Kidney (tissue), 14 donors: Measurements from ENCODE around the gene TFCP2L1. TPM values are rescaled to one million over a fixed set of nuclear protein-coding genes. Genes with fewer than 3 reads are reported as not detected.

Source experiments
- DNase-seq, 5 donors: peaks; one replicate each; pipeline ENCODE4 v3.0.0-alpha.2; 2013 to 2020
- FAIRE-seq: peaks from 2 replicates; lab custom pipeline; 2012; peaks lifted over from hg19 to GRCh38; lab: Jason Lieb, UNC
- H3K27ac ChIP-seq, 2 donors: one replicate each; pipeline ENCODE4 v1.7.0; 2013; ENCODE audit warnings: low read depth in 2 of 2, low read length in 2 of 2, inconsistent platforms in 1 of 2
- H3K27me3 ChIP-seq: one replicate; pipeline ENCODE4 v1.7.1; 2013; ENCODE audit warnings: low read length, inconsistent platforms; ENCODE audit not compliant: control insufficient read depth, insufficient read depth
- H3K36me3 ChIP-seq, 3 donors: one replicate each; pipeline versions ENCODE4 v1.7.0 to v1.7.1; 2013; ENCODE audit warnings: low read length in 3 of 3, control low read depth in 1 of 3, inconsistent platforms in 1 of 3; ENCODE audit not compliant: insufficient read depth in 3 of 3, control insufficient read depth in 2 of 3
- H3K4me1 ChIP-seq, 3 donors: one replicate each; pipeline versions ENCODE4 v1.7.0 to v1.7.1; 2013; ENCODE audit warnings: low read length in 3 of 3, inconsistent platforms in 1 of 3, low read depth in 1 of 3; ENCODE audit not compliant: control insufficient read depth in 2 of 3, insufficient read depth in 2 of 3
- H3K4me3 ChIP-seq, 3 donors: one replicate each; pipeline versions ENCODE4 v1.7.0 to v1.8.1; 2013; ENCODE audit warnings: low read length in 3 of 3, control low read depth in 1 of 3, inconsistent platforms in 1 of 3
- H3K9ac ChIP-seq, 3 donors: one replicate each; pipeline versions ENCODE4 v1.7.0 to v1.7.1; 2013; ENCODE audit warnings: low read length in 3 of 3, control low read depth in 1 of 3, inconsistent platforms in 1 of 3
- H3K9me3 ChIP-seq, 3 donors: one replicate each; pipeline versions ENCODE4 v1.7.0 to v1.7.1; 2013; ENCODE audit warnings: low read length in 3 of 3, control low read depth in 1 of 3, inconsistent platforms in 1 of 3; ENCODE audit not compliant: control insufficient read depth in 2 of 3, insufficient read depth in 1 of 3
- CTCF ChIP-seq: IDR thresholded peaks from 3 replicates; pipeline ENCODE4 v1.5.1; 2012; ENCODE audit warnings: mild to moderate bottlenecking, moderate library complexity, borderline replicate concordance; ENCODE audit not compliant: insufficient read depth; ENCODE audit errors: extremely low read depth
- intact Hi-C: fragments of 100-400 bp; cut with DNase I; formaldehyde crosslinking; loops from one replicate; pipeline ENCODE4 v1.11.1; 2022
- polyA plus RNA-seq: library from polyadenylated mRNA; stranded (reverse); fragments of 350-450 nt; fragmentation: Illumina TruSeq; extraction: RNeasy Lipid Tissue Mini Kit (QIAGEN cat#74804); gene quantifications from one replicate; pipeline ENCODE4 v1.2.3, GENCODE V29; 2014; ENCODE audit warnings: low read depth, low replicate concordance; ENCODE audit not compliant: insufficient read depth
- total RNA-seq: library from RNA; stranded (reverse); fragmentation: NEBNext Ultra II Directional; extraction: Animal tissue kit (Norgen Biotek cat#: 25700); gene quantifications from one replicate; pipeline ENCODE4 v1.2.1, GENCODE V29; 2021
- donor health status: control.
- donor health status: control.
- donor health status: control.
- donor health status: control.
- donor health status: control.
- donor health status: DM: yes; HTN: yes; CAD: no.
- donor health status: Normal renal cell carcinoma (clear cell type).

Gene TFCP2L1
- total and polyA plus RNA-seq, 2 donors from 2014 or later = 44.4 to 172 TPM

GRCh38 chr2:121263996-121264715 lies 20.8 kb downstream of the TFCP2L1 start:
- FAIRE-seq (no peak), DNase-seq (no peak)
- TF ChIP-seq CTCF = no peak
- Histone ChIP-seq H3K36me3 (peaks cover 0 to 8% (median 5%) of the 10 kb centered on the region in 3 donors), H3K4me3 (no peak overlapping the region), H3K27ac (peak overlapping the region; percentile 25 to 51), H3K4me1 (peaks cover 0 to 25% (median 19%) of the 10 kb centered on the region in 3 donors), H3K27me3 (no peaks in the 10 kb centered on the region), H3K9me3 (no peaks in the 10 kb centered on the region), H3K9ac (no peak overlapping the region)
- intact Hi-C loops = no loop called here

GRCh38 chr2:121260370-121261154 lies 24.4 kb downstream of the TFCP2L1 start:
- H3K27ac ChIP-seq = peak overlapping the region; percentile 50 to 69
- H3K4me1 ChIP-seq = peaks cover 0 to 32% (median 26%) of the 10 kb centered on the region in 3 donors
- H3K9ac ChIP-seq = peak overlapping the region in 1 of 3 donors; percentile 13
- H3K27me3 ChIP-seq = no peaks in the 10 kb centered on the region
- H3K4me3 ChIP-seq = no peak overlapping the region
- no peaks in the 10 kb centered on the region for H3K9me3 ChIP-seq
- peaks cover 0 to 2% (median 0%) of the 10 kb centered on the region in 3 donors for H3K36me3 ChIP-seq
- intact Hi-C loops = no loop called here
- no peak for TF ChIP-seq CTCF
- DNase-seq = peak in 4 of 5 donors; percentile 60 to 84 (median 74)
- FAIRE-seq = no peak

DNA sequence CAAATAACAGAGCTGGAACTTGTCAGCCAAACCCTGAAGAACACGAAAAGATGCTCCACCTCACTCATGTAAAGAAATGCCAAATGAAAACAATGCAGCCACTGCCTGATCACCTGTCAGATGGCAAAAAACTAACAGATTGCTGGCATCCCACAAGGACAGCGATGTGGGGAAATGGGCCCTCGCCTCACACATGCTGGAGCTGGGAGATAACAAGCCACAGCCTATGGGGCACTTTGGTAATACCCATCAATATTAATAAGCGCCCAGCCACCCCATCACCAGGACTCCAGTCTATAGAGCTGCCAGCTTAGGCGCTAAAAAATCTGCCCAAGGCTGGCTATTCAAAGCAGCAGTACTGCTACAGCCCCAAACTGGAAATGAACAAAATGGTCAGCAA lies 27.0 kb downstream of the TFCP2L1 start:
- no peak overlapping the region for H3K4me3 ChIP-seq
- H3K9ac ChIP-seq = peak overlapping the region in 1 of 3 donors; percentile 16
- no peaks in the 10 kb centered on the region for H3K9me3 ChIP-seq
- no peaks in the 10 kb centered on the region for H3K27me3 ChIP-seq
- intact Hi-C loops = no loop called here
- no peak for DNase-seq
- peak overlapping the region; percentile 73 to 76 for H3K27ac ChIP-seq
- H3K36me3 ChIP-seq = peaks cover 0 to 9% (median 5%) of the 10 kb centered on the region in 3 donors
- TF ChIP-seq CTCF = no peak
- no peak for FAIRE-seq
- H3K4me1 ChIP-seq = peaks cover 0 to 38% (median 36%) of the 10 kb centered on the region in 3 donors
